Panc1 (cell line): ENCODE results near the gene GFRA1. TPM values are rescaled to one million over a fixed set of nuclear protein-coding genes. Genes with fewer than 3 reads are reported as not detected.

ENCODE experiments used
- ATAC-seq: fragments of 200-7000 bp; cut with Tn5 transposase; 2 replicates; pipeline ENCODE4 v1.9.1; 2020; ENCODE audit warnings: mild to moderate bottlenecking, moderate library complexity
- BruUV-seq: library from RNA; stranded (reverse); fragments of 400-500 nt; replicated peaks from 2 replicates; lab custom pipeline; 2021; lab: Mats Ljungman, UMichigan
- CTCF ChIA-PET: fragments of 300-600 bp; sonication (Branson Sonifier 250); formaldehyde crosslinking; loops from one replicate; lab custom pipeline; 2022; ENCODE audit warnings: antibody characterized with exemption; lab: Charles Lee
- POLR2A ChIA-PET: fragments of 300-600 bp; sonication (Branson Sonifier 250); formaldehyde crosslinking; loops from one replicate; lab custom pipeline; 2022; ENCODE audit warnings: antibody characterized with exemption; lab: Charles Lee
- DNase-seq: peaks from one replicate; pipeline ENCODE4 v3.0.0-alpha.2; 2010; ENCODE audit warnings: low read depth, low spot score
- H3K27ac ChIP-seq: 2 replicates; pipeline ENCODE4 v1.5.1; 2011; ENCODE audit warnings: mild to moderate bottlenecking, low read length, inconsistent platforms
- H3K27me3 ChIP-seq: fragments of 200-500 bp; sonication (Bioruptor generic); 2 replicates; pipeline ENCODE4 v1.6.0; 2014; ENCODE audit warnings: low read length, inconsistent platforms; ENCODE audit not compliant: control insufficient read depth, insufficient read depth
- H3K36me3 ChIP-seq: fragments of 200-500 bp; sonication (Bioruptor generic); 2 replicates; pipeline ENCODE4 v1.5.1; 2014; ENCODE audit warnings: inconsistent platforms, mild to moderate bottlenecking, low read length, moderate library complexity; ENCODE audit not compliant: control insufficient read depth, insufficient read depth
- H3K4me1 ChIP-seq: 2 replicates; pipeline ENCODE4 v1.5.1; 2011; ENCODE audit warnings: inconsistent platforms, mild to moderate bottlenecking, low read length, moderate library complexity; ENCODE audit not compliant: control insufficient read depth, insufficient read depth
- H3K4me3 ChIP-seq, 2 experiments: 2 replicates each; pipeline ENCODE4 v1.5.1; 2011 to 2012; ENCODE audit warnings: low read depth in 2 of 2, low read length in 2 of 2, mild to moderate bottlenecking in 2 of 2, inconsistent platforms in 1 of 2, moderate library complexity in 1 of 2
- H3K9me3 ChIP-seq: fragments of 200-500 bp; sonication (Bioruptor generic); 2 replicates; pipeline ENCODE4 v1.5.1; 2014; ENCODE audit warnings: low read depth, mild to moderate bottlenecking, inconsistent platforms, low read length, moderate library complexity; ENCODE audit not compliant: control insufficient read depth, insufficient read depth
- CTCF ChIP-seq: fragments of 450-650 bp; IDR thresholded peaks from 2 replicates; pipeline ENCODE4 v1.5.1; 2017; ENCODE audit warnings: mild to moderate bottlenecking
- POLR2AphosphoS5 ChIP-seq: IDR thresholded peaks from 2 replicates; pipeline ENCODE4 v1.6.1; 2012; ENCODE audit warnings: mild to moderate bottlenecking, low read depth, low read length, moderate library complexity
- REST ChIP-seq, 2 experiments: IDR thresholded peaks; 2 replicates each; pipeline ENCODE4 v1.6.1; 2011 to 2012; ENCODE audit warnings: low read depth in 2 of 2, control low read depth in 1 of 2, low read length in 1 of 2, mild to moderate bottlenecking in 1 of 2, moderate library complexity in 1 of 2; ENCODE audit not compliant: insufficient read depth in 1 of 2
- SIN3A ChIP-seq: IDR thresholded peaks from 2 replicates; pipeline ENCODE4 v1.6.1; 2012; ENCODE audit warnings: low read depth, mild to moderate bottlenecking, low read length, moderate library complexity, borderline replicate concordance; ENCODE audit not compliant: insufficient read depth
- TCF7L2 ChIP-seq: IDR thresholded peaks from 2 replicates; pipeline ENCODE4 v1.6.1; 2011; ENCODE audit warnings: mild to moderate bottlenecking, low read depth, low read length, inconsistent platforms
- in situ Hi-C: cut with HindIII; loops from 2 replicates; pipeline ENCODE4 v1.10.0; 2016; ENCODE audit warnings: low sequenced_read_pairs, low pct_unique_long_range_greater_than_20kb
- intact Hi-C: fragments of 100-400 bp; cut with micrococcal nuclease; formaldehyde crosslinking; loops from one replicate; pipeline ENCODE4 v1.10.0; 2022; ENCODE audit not compliant: unreplicated experiment
- total RNA-seq: library from RNA; stranded (reverse); gene quantifications from one replicate; pipeline ENCODE4 v1.2.1, GENCODE V29; 2021; ENCODE audit not compliant: unreplicated experiment

The GFRA1 gene
- total RNA-seq, 1 experiment from 2014 or later = 0.10 TPM

GRCh38 chr10:116120688-116121455 is 152.1 kb downstream of the GFRA1 start:
- no peak overlapping the region for H3K4me3 ChIP-seq
- in situ Hi-C loops = no loop called here
- TF ChIP-seq CTCF (0 out of 2 replicates have a peak, but pooled peaks have one; percentile 10), SIN3A (no peak)
- CTCF ChIA-PET = no interaction called here
- H3K4me1 ChIP-seq = no peaks in the 10 kb centered on the region
- DNase-seq (no peak), ATAC-seq (no peak)
- 0 out of 2 replicates have a peak, but pooled peaks cover 2% of the 10 kb centered on the region for H3K27me3 ChIP-seq
- H3K27ac ChIP-seq = no peak overlapping the region
- BruUV-seq = no TSS peak
- intact Hi-C loops = no loop called here
- no peaks in the 10 kb centered on the region for H3K9me3 ChIP-seq
- H3K36me3 ChIP-seq = no peaks in the 10 kb centered on the region
- POLR2A ChIA-PET = interaction anchor here (0.5 kb wide), 1 partner anchor 9 kb away, joined by 3 read pairs; no protein-coding TSS in a partner anchor

GRCh38 chr10:116118847-116119246 is 154.2 kb downstream of the GFRA1 start:
- ATAC-seq (no peak), DNase-seq (no peak)
- ChIA-PET POLR2A (no interaction called here), CTCF (no interaction called here)
- H3K27ac ChIP-seq = no peak overlapping the region
- no peak overlapping the region for H3K4me3 ChIP-seq
- TF ChIP-seq SIN3A (no peak), CTCF (no peak), TCF7L2 (no peak), POLR2AphosphoS5 (no peak), REST (IDR thresholded peaks at IDR 0.05; ENCODE audit: insufficient read depth in 1 of 2, low read depth in 2 of 2, low read length in 1 of 2) (no peak)
- BruUV-seq = no TSS peak
- no peaks in the 10 kb centered on the region for H3K4me1 ChIP-seq
- no peaks in the 10 kb centered on the region for H3K36me3 ChIP-seq
- intact Hi-C loops = no loop called here
- H3K27me3 ChIP-seq = no peaks in the 10 kb centered on the region
- H3K9me3 ChIP-seq = no peaks in the 10 kb centered on the region
- in situ Hi-C loops = no loop called here
